HEK293 (cell line): ENCODE data around the gene ICAM1.

Experiments used
- CTCF ChIA-PET: fragments of 350-600 bp; formaldehyde crosslinking; extraction: SDS; loops from one replicate; lab custom pipeline; 2021; ENCODE audit warnings: antibody characterized with exemption; lab: Yijun Ruan, JAX
- POLR2A ChIA-PET: fragments of 300-600 bp; formaldehyde crosslinking; extraction: SDS; loops from one replicate; lab custom pipeline; 2020; ENCODE audit warnings: antibody characterized with exemption, inconsistent platforms; lab: Yijun Ruan, JAX
- H3K27ac ChIP-seq: fragments of 200-500 bp; sonication (Bioruptor generic); 2 replicates; pipeline ENCODE4 v1.5.1; 2014; ENCODE audit warnings: low read depth, low read length, control low read depth, inconsistent platforms; ENCODE audit errors: extremely low read depth
- H3K36me3 ChIP-seq, 2 experiments: fragments of 200-500 bp in 1 of 2; sonication (Bioruptor generic) in 1 of 2; 1 replicate in 1 of 2; 2 replicates in 1 of 2; pipeline ENCODE4 v1.5.1; 2014 to 2017; ENCODE audit warnings: inconsistent platforms in 2 of 2, low read length in 2 of 2; ENCODE audit not compliant: control insufficient read depth in 2 of 2, insufficient read depth in 1 of 2
- H3K4me1 ChIP-seq: fragments of 200-500 bp; sonication (Bioruptor generic); 2 replicates; pipeline ENCODE4 v1.5.1; 2014; ENCODE audit warnings: mild to moderate bottlenecking, low read length, inconsistent platforms; ENCODE audit not compliant: control insufficient read depth, insufficient read depth
- H3K4me3 ChIP-seq: 2 replicates; pipeline ENCODE4 v1.5.1; 2011; ENCODE audit warnings: low read depth, mild to moderate bottlenecking, control low read depth, low read length, moderate library complexity
- H3K9me3 ChIP-seq: fragments of 200-500 bp; sonication (Bioruptor generic); 2 replicates; pipeline ENCODE4 v1.5.1; 2014; ENCODE audit warnings: low read depth, low read length, inconsistent platforms; ENCODE audit not compliant: control insufficient read depth, insufficient read depth
- AEBP2 ChIP-seq: fragments of 450-650 bp; formaldehyde crosslinking; IDR thresholded peaks from 2 replicates; pipeline ENCODE4 v1.5.1; 2016; ENCODE audit warnings: missing biosample characterization, missing genetic modification characterization, borderline replicate concordance
- ZBTB10 ChIP-seq: fragments of 450-650 bp; formaldehyde crosslinking; IDR thresholded peaks from 2 replicates; pipeline ENCODE4 v1.5.1; 2016; ENCODE audit warnings: missing biosample characterization, missing genetic modification characterization
- ZBTB21 ChIP-seq: fragments of 450-650 bp; formaldehyde crosslinking; IDR thresholded peaks from 2 replicates; pipeline ENCODE4 v1.5.1; 2017; ENCODE audit warnings: missing biosample characterization, missing genetic modification characterization
- ZFP3 ChIP-seq: fragments of 450-650 bp; formaldehyde crosslinking; IDR thresholded peaks from 2 replicates; pipeline ENCODE4 v1.5.1; 2016; ENCODE audit warnings: low read depth, missing biosample characterization, missing genetic modification characterization
- ZNF121 ChIP-seq: fragments of 450-650 bp; formaldehyde crosslinking; IDR thresholded peaks from 2 replicates; pipeline ENCODE4 v1.5.1; 2016; ENCODE audit warnings: missing biosample characterization, missing genetic modification characterization
- ZNF133 ChIP-seq: fragments of 450-650 bp; formaldehyde crosslinking; IDR thresholded peaks from 2 replicates; pipeline ENCODE4 v1.5.1; 2016; ENCODE audit warnings: missing biosample characterization, missing genetic modification characterization
- ZNF148 ChIP-seq: fragments of 450-650 bp; formaldehyde crosslinking; IDR thresholded peaks from 2 replicates; pipeline ENCODE4 v1.5.0; 2017; ENCODE audit warnings: missing biosample characterization, missing genetic modification characterization, borderline replicate concordance
- ZNF157 ChIP-seq: fragments of 450-650 bp; formaldehyde crosslinking; IDR thresholded peaks from 2 replicates; pipeline ENCODE4 v1.5.1; 2016; ENCODE audit warnings: missing biosample characterization, missing genetic modification characterization
- ZNF18 ChIP-seq: fragments of 450-650 bp; formaldehyde crosslinking; IDR thresholded peaks from 2 replicates; pipeline ENCODE4 v1.5.1; 2016; ENCODE audit warnings: missing biosample characterization, missing genetic modification characterization
- ZNF311 ChIP-seq: fragments of 450-650 bp; formaldehyde crosslinking; IDR thresholded peaks from 2 replicates; pipeline ENCODE4 v1.5.1; 2017; ENCODE audit warnings: missing biosample characterization, missing genetic modification characterization, borderline replicate concordance
- ZNF473 ChIP-seq: fragments of 450-650 bp; formaldehyde crosslinking; IDR thresholded peaks from 2 replicates; pipeline ENCODE4 v1.5.1; 2017; ENCODE audit warnings: missing biosample characterization, missing genetic modification characterization
- ZNF843 ChIP-seq: fragments of 450-650 bp; formaldehyde crosslinking; IDR thresholded peaks from 2 replicates; pipeline ENCODE4 v1.5.1; 2016; ENCODE audit warnings: missing biosample characterization, missing genetic modification characterization

The ICAM1 gene

GRCh38 chr19:10277795-10278589, 7.1 kb downstream of the ICAM1 start:
- TF ChIP-seq ZNF18 (tag by site-specific recombination): no peak
- TF ChIP-seq ZNF133 (tag by site-specific recombination): no peak
- TF ChIP-seq ZNF148 (tag by site-specific recombination): no peak
- TF ChIP-seq ZNF121 (tag by site-specific recombination): peak; percentile 90
- TF ChIP-seq AEBP2 (tag by site-specific recombination): no peak
- TF ChIP-seq ZNF311 (tag by site-specific recombination): no peak
- TF ChIP-seq ZNF843 (tag by site-specific recombination): no peak
- CTCF ChIA-PET: interaction anchor here (0.6 to 2.5 kb wide), 4 partner anchors 9 to 138 kb away, joined by 3 to 14 read pairs (median 4); no protein-coding TSS in a partner anchor
- H3K36me3 ChIP-seq: no peaks in the 10 kb centered on the region
- no peaks in the 10 kb centered on the region for H3K9me3 ChIP-seq
- POLR2A ChIA-PET: interaction anchor here (0.7 to 1.4 kb wide), 3 partner anchors 12 to 56 kb away, joined by 4 to 5 read pairs (median 5); partner anchors contain the start of gene ICAM5
- no peaks in the 10 kb centered on the region for H3K4me1 ChIP-seq
- no peak overlapping the region for H3K27ac ChIP-seq
- H3K4me3 ChIP-seq: no peak overlapping the region

- H3K36me3 ChIP-seq: no peaks in the 10 kb centered on the region
- TF ChIP-seq ZBTB10 (tag by site-specific recombination) (no peak), ZNF157 (tag by site-specific recombination) (no peak), ZFP3 (tag by site-specific recombination) (peak; percentile 90), ZBTB21 (tag by site-specific recombination) (no peak), ZNF473 (no peak)
- TF ChIP-seq, all 188 proteins: peak for 1
- ChIA-PET CTCF (interaction anchor here (1.1 to 2.5 kb wide), 4 partner anchors 9 to 113 kb away, joined by 3 to 14 read pairs (median 4); partner anchors contain the start of gene ICAM5), POLR2A (interaction anchor here (0.6 to 0.7 kb wide), 2 partner anchors 16 to 91 kb away, joined by 3 to 4 read pairs; no protein-coding TSS in a partner anchor)
- Histone ChIP-seq H3K27ac (no peak overlapping the region), H3K4me1 (no peaks in the 10 kb centered on the region), H3K4me3 (no peak overlapping the region), H3K9me3 (no peaks in the 10 kb centered on the region)
Observed at GRCh38 chr19:10278935-10279334, 8.0 kb downstream of the ICAM1 start.
